Choroid plexus epithelial cell (primary cell): ENCODE data around the gene CD7.
A peak's percentile ranks its signal among the peaks of the same experiment; 100 is the strongest.
"Not testable (repeated sequence)": the region's sequence is repeated elsewhere in the genome, so short reads cannot be mapped to it uniquely, and the experiment has no call there.

Source experiments
- DNase-seq: peaks from one replicate; pipeline ENCODE4 v3.0.0-alpha.2; 2010; ENCODE audit warnings: low read depth
- H3K4me3 ChIP-seq: 2 replicates; pipeline ENCODE4 v1.5.1; 2011; ENCODE audit warnings: low read depth, mild to moderate bottlenecking, control low read depth, low read length, moderate library complexity
- TF ChIP-seq, protein P1 (sequence below): conservative IDR thresholded peaks from 2 replicates; pipeline ENCODE4 v1.5.1; 2011; ENCODE audit warnings: low read depth, mild to moderate bottlenecking, control low read depth, inconsistent platforms, low read length, moderate library complexity

CD7 gene

DNA sequence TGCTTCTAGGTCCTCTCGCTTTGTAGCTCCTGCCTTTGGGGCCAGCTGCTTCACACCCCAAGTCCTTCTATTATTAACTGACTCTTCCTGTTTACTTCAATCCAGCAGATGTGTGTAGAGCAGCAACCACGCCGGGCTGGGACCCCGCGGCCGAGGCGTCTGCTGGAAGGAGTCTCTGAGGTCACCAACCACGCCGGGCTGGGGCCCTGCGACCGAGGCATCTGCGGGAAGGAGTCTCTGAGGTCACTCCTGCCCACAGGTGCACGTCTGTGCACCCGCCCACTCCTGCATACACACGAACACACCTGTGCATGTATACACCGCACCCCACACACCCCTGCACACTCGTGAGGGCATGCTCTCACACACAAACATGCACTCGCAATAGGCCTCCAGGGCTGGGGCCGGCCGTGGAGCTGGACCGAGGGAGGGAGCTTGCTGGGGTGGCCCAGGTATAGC lies 33.9 kb upstream of the CD7 start:
- no peak overlapping the region for H3K4me3 ChIP-seq
- DNase-seq = no peak
- TF ChIP-seq, protein P1, sequence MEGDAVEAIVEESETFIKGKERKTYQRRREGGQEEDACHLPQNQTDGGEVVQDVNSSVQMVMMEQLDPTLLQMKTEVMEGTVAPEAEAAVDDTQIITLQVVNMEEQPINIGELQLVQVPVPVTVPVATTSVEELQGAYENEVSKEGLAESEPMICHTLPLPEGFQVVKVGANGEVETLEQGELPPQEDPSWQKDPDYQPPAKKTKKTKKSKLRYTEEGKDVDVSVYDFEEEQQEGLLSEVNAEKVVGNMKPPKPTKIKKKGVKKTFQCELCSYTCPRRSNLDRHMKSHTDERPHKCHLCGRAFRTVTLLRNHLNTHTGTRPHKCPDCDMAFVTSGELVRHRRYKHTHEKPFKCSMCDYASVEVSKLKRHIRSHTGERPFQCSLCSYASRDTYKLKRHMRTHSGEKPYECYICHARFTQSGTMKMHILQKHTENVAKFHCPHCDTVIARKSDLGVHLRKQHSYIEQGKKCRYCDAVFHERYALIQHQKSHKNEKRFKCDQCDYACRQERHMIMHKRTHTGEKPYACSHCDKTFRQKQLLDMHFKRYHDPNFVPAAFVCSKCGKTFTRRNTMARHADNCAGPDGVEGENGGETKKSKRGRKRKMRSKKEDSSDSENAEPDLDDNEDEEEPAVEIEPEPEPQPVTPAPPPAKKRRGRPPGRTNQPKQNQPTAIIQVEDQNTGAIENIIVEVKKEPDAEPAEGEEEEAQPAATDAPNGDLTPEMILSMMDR = no peak

DNA sequence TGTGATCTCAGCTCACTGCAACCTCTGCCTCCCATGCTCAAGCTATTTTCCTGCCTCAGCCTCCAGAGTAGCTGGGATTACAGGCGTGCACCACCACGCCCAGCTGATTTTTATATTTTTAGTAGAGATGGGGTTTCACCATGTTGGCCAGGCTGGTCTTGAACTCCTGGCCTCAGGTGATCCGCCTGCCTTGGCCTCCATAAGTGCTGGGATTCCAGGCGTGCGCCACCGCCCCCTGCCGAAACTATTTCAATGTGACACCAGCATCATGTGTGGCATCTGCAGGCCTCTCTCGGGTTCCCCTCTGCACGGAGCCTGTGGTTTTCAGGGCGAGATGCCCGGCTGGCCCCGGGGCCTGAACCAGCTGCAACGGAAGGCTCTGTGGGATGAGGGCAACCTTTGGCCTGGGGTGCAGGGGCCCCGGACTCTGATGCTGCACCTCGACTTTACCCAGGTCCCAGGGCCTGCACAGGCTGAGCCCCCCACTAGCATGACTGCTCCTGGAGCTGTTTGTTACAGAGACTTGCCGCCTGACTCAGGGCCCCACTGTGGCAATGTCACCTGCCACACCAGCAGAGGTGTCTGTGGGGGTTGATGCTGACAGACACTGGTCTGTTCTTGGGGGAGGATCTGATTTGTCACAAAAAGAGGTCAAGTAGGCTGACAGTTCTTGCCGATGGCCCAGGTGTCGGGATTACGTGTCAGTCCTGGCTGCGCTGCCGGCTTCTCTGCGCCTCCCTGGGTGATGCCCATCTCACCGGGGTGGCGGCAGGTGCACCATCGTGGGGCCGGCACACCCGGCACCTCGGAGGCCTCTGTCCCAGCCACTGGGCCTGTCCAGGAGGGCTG lies 33.0 kb upstream of the CD7 start:
- TF ChIP-seq, protein P1 = no peak
- no peak overlapping the region for H3K4me3 ChIP-seq
- no peak for DNase-seq

DNA sequence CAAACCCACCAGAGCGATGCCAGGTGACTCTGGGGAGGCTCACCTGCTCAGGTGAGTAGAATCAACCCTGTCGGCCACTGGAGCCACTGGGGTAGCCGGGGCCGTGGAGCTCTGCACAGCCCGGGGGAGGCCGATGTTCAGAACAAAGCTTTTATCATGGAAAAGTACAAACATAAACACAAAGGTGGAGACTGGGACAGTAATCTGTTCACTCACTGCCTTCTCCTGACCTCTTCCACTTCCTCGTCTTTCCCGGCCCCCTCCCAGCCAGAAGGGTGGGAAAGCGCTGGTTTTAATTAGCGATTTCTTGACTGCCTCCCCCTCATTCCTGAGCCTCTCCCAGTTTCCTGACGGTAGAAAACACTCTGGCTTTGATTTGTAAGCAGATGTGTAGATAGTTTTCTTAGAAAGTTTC lies 31.9 kb upstream of the CD7 start:
- TF ChIP-seq, protein P1 = no peak
- no peak overlapping the region for H3K4me3 ChIP-seq
- peak; percentile 13 for DNase-seq

DNA sequence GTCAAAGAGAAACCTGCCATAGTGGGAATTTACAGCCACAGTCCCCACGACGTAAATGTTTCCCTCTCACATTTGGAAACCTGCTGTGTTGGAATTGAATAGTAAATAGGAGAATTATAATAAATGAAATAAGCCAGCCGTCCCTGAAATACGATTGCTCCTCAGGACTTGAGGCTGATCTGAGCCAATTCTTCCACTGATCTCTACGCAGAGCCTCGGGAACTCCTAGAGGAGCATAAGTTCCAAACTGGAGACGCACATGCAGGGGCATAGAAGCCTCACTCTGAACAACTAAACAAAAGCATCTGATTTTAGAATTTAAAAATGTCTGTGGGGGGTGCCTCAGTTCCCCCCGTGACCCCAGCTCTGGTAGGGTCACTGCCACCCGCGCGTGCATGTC lies 31.5 kb upstream of the CD7 start:
- TF ChIP-seq, protein P1 = no peak

DNA sequence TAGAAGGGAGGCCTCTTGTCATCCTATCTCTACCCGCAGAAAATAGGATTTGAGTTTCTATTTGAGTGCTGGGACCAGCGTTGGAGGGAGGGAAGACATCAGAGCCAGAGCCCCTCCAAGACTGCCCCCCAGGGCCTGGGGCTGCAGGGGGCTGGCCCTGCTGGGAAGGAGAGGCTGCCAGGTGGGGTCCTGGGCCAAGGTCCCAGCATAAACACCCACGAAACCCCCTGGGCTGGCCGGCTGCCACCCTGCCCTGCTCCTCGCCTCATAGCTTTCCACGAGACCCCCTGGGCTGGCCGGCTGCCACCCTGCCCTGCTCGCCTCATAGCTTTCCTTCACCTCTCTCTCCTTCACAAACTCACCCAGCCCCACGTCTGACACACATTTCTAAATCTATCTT lies 31.0 kb upstream of the CD7 start:
- DNase-seq = no peak
- TF ChIP-seq, protein P1 = no peak

More for the DNA sequence above, 31.5 kb upstream of the CD7 start:
- DNase-seq = peak; percentile 8
- no peak overlapping the region for H3K4me3 ChIP-seq

DNA sequence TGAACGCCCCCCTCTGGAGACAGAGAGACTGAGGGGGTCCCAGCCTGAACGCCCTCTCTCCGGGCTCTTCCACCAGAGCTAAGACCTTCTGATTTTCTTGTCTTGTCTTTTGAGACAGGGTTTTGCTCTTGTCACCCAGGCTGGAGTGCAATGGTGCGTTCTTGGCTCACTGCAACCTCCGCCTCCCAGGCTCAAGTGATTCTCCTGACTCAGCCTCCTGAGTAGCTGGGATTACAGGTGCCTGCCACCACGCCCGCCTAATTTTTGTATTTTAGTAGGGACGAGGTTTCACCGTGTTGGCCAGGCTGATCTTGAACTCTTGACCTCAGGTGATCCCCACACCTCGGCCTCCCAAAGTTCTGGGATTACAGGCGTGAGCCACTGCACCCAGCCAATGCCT lies 30.6 kb upstream of the CD7 start:
- not testable (repeated sequence) for H3K4me3 ChIP-seq, DNase-seq

More for the DNA sequence above, 31.0 kb upstream of the CD7 start:
- H3K4me3 ChIP-seq = no peak overlapping the region

DNA sequence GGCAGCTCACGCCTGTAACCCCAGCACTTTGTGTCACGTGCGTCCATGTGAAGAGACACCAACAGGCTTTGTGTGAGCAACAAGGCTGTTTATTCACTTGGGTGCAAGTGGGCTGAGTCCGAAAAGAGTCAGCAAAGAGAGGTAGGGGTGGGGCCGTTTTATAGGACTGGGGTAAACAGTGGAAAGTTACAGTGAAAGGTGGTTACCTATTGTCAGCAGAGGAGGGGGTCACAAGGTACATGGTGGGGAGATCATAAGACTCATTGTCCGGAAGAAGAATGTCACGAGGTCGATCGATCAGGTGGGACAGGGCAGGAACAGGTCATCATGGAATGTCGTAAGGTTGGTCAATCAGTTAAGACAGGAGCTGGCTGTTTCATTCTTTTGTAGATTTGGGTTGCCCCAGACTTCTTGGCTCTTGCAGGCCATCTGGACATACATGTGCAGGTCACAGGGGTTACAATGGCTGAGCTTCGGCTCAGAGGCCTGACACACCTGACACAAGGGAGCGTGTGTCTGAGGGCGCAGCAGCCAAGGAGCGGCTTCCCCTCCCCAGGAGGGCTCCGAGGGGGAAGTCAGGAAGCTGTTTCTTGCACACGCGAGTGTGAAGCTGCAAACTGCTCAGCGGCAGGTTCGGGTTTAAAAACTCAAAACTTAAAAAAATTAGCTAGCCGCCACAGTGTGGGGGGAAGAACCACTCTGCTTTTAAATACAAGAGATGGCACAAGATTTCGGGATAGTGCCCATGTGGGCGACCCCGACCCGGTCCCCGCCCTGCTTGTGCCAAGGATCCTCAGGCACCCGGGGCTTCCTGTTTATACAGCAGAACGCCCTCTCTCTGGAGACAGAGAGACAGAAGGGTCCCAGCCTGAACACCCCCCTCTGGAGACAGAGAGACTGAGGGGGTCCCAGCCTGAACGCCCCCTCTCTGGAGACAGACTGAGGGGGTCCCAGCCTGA lies 29.2 kb upstream of the CD7 start:
- TF ChIP-seq, protein P1 = no peak
- no peak for DNase-seq
- no peak overlapping the region for H3K4me3 ChIP-seq
